HG03521 (cell line): ENCODE results near the gene SORCS2.

Experiments used
- ATAC-seq: cut with Tn5 transposase; IDR thresholded peaks from one replicate; pipeline ENCODE4 v1.9.1; 2021; ENCODE audit warnings: mild to moderate bottlenecking, moderate library complexity; ENCODE audit not compliant: unreplicated experiment

Gene SORCS2

DNA sequence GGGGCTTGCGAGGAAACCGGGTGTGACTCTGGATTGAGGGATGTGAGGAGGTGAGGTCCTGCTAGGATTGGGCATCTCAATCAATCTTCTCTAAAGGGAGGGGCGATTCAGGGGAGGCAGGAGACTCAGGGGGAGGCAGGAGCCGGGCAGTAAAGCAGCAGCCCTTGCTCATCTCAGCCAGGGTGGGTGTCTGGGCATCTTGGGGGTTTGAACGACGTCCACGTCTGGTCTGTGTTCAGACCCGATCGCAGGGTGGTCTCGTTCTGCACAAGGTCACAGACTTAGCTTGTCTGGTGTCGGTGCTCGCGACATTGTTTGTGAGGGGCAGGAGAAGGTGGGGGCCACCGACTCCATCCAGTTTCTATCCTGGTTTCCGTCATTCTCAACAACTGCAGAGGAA is 473.7 kb downstream of the SORCS2 start:
- no peak for ATAC-seq

DNA sequence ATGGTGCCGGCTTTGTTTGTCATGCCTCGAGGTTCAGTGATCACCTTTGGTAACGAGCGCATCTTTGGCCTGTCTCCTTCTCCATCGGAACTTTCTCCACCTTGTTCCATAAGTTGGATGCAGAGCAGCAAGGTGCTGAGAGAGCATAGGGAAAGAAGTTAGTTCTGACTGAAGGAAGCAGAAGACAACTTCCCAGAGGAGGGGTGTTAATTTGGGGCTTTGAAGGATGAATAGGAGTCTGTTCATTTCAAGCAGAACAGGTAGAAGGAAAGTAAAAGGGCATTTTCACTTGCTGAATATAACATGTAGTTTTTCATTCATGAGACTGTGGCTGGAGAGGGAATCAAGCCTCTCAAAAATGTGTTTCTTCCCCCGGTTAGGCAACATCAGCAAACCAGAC is 474.4 kb downstream of the SORCS2 start:
- ATAC-seq = no peak

DNA sequence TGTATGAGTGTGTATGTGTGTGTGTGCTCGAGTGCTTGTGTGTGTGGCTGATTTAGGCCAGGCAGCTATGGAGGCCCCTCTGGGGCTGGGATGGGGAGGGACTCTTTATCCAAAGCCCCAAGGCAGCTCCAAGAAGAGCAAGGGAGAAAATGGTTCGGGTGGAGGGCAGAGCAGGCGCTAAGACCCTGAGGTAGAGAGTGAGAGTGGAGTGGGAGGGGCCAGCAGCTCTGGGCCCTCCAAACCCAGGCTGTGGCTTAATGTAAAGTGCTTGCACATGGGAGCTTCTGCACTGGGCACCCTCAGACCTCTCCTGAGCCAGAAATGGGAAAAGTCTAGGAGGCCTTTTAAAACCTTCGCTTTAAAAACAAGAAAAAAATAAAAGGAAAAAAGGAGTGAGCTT is 475.9 kb downstream of the SORCS2 start:
- no peak for ATAC-seq

DNA sequence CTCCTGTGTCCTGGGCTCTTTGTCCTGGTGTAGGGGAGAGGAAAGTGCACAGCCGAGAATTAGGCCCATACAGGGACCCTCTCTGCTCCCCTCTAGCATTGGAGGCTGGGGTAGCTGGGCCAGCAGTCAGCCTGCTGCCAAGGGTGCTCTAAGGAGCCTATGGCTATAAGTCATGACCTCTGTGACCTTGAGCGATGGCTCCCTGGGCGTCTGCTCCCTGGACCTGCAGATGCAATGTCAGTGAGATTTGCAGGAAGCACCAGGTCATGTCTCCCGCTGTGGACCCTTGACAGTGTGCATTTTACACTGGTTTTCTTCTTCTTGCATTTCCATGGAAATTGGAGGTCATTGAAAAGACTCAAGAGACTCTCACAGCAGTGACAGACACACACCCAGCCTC is 476.5 kb downstream of the SORCS2 start:
- no peak for ATAC-seq

DNA sequence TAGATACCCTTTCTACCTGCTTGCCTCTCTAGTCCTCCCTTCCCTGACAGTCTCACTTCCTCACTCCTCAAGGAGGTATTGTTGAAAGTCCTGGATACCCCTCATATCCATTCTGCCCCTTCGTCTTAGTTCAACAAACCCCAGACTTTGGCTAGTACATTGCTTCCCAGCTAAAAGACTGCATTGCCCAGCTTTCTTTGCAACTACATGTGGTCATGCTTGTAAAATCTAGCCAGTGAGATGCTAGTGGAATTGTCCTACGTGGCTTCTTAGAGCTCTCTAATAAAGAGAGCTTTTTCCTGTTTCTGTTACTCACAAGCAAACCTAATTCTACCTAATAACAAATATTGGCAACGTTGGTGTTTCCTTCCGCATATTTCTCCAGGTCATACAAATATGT is 480.3 kb downstream of the SORCS2 start:
- no peak for ATAC-seq

DNA sequence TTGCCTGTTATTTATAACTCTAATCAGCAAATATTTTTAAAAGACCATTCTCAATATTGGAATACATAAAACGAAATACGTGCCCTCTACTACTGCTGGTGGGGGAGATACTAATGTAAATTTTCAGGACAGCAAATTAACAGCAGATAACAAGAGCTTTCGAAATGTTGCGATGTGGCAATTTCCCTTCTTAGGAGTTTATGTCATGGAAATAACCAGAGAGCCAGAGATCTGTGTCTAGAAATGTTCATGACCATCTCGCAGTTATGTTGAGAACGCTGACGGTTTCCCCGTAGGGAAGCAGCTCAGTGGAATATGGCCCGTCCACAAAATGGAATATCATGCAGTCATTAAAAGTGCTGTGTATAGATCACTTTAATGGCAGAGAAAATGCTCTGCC is 480.8 kb downstream of the SORCS2 start:
- ATAC-seq = no peak

DNA sequence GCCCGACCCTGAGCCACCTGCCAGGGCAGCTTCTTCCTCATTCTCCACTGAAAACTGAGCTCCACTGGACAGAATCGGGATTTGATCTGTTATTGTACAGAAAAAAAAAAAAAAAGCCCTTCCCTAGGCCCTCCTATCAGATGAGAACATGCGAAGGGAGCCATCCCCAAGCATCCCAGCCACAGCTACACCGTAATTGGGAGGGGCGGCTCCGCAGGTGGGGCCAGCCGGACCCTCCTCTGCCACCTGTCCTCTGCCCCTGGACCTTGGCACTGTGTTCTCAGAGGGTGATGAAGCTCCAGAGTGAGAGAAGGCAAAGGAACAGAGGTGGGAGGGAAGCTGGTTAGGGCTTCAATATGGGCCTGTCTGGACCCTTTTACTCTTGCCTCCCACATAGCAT is 482.4 kb downstream of the SORCS2 start:
- no peak for ATAC-seq

DNA sequence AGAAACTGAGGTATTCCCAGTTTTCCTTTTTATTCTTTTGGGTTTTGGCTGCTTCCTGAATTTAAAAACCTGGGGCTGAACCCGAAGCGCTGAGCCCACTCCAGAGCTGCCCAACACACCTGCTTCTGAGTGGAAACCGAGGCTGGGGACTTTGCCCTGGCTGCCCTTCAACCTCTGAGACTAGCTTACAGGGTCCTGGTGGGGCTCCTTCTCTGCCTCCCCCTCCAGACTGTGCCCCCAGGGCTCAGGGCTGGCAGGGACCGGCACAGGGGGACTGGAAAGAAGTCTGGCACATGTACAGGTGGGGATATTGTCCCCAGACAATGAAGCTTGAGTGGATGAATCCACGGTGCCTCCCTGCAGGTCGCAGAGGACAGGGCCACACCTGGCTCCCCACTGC is 482.8 kb downstream of the SORCS2 start:
- no peak for ATAC-seq

DNA sequence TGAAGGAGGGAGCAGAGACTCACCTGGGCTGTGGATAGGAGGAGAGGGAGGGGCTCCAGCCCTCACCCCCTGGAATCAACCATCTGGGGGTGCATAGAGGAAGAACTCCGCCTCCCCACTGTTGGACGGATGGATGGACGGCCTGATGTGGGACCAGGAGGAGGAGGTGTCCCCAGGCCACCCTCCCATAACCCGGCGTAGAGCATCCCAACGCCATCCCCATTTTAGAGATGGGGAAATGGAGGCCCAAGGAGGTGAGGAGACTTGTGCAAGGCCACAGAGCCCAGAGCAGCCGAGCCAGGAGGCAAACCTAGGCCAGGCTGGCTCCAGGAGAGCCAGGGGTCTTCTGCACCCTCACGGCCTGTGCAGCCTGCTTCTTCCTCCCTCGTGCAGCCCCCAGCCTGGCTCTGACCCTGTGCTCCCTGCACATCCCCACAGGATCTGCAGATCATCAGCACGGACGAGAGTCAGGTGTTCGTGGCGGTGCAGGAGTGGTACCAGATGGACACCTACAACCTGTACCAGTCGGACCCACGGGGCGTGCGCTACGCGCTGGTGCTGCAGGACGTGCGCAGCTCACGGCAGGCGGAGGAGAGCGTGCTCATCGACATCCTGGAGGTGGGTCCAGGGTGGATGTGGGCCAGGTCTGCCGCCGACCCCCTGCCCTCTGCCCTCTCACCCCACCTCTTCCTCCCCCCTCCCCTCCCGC is 483.4 kb downstream of the SORCS2 start:
- no peak for ATAC-seq

DNA sequence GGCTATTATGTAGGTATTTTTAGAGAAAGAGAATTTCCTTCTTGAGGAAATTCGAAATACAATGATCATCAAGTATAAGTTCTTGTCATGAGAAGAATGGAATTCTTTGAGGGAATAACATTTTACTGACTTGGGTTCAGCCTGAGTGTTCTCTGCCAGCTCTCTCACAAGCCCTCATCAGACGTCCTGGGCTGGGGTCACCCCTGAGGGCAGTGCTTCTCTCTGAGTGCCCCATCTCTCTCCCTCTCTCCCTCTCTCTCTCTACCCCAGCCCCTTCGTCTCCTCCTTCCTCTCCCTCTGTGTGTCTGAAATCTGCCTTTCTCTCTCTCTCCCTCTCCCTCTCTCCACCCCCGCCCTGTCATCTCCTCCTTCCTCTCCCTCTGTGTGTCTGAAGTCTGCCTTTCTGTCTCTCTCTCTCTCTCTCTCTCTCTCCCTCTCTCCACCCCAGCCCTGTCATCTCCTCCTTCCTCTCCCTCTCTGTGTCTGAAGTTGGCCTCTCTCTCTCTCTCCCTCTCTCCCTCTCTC is 484.1 kb downstream of the SORCS2 start:
- no peak for ATAC-seq

DNA sequence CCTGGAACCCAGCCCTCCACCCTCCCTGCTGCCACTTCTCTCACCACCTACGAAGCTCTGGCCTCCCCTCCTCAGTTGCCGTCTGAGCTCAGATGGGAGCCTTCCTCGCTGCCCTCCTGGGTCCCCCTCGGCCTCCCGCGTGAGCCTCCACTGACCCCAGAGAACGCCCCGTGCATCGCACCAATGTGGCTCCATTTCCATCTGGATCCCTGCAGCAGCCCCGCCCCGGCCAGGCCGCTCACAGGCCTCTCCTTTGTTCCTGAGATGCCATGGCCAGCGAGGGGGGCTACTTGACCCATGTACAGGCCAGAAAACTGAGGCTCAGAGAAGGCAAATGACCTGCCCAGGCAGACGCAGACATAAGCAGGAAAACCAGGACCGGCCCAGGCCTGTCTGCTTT is 484.7 kb downstream of the SORCS2 start:
- ATAC-seq = no peak

DNA sequence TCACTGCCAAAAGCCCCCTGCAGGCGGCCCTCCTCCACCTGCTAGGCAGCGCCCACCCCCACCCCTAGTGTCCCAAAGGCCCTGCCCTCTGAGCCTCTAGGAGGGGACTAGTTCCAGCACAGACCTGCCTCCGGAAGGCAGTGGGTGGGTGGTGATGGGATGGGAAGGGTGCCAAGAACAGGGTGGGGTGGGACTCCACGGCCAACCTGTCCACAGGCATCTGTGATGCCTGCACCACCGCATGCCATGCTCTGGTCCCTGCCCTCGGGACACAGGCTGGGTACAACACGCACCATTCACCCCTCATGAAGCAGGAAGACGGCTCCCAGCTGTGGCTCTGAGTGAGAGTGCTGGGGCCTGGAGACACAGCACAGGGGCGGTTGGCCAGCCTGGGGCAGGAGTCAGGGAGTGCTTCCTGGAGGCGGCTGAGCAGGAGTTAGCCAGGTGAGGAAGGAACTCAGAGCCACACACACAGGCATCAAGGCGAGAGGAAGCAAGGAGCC is 485.5 kb downstream of the SORCS2 start:
- ATAC-seq = no peak

DNA sequence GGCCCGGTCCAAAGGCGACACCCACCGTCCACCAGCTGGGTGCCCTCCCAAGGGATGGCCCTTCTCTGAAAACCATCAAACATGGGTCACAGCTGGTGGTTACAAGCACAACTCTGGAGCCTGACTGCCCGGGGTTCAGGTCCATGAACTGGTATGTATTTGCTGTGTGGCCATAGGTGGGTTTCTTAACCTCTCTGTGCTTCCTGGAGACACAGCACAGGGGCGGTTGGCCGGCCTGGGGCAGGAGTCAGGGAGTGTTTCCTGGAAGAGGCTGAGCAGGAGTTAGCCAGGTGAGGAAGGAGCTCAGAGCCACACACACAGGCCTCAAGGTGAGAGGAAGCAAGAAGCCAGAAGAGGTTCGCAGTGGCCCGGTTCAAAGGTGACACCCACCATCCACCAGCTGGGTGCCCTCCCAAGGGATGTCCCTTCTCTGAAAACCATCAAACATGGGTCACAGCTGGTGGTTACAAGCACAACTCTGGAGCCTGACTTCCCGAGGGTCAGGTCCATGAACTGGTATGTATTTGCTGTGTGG is 486.0 kb downstream of the SORCS2 start:
- ATAC-seq = no peak

DNA sequence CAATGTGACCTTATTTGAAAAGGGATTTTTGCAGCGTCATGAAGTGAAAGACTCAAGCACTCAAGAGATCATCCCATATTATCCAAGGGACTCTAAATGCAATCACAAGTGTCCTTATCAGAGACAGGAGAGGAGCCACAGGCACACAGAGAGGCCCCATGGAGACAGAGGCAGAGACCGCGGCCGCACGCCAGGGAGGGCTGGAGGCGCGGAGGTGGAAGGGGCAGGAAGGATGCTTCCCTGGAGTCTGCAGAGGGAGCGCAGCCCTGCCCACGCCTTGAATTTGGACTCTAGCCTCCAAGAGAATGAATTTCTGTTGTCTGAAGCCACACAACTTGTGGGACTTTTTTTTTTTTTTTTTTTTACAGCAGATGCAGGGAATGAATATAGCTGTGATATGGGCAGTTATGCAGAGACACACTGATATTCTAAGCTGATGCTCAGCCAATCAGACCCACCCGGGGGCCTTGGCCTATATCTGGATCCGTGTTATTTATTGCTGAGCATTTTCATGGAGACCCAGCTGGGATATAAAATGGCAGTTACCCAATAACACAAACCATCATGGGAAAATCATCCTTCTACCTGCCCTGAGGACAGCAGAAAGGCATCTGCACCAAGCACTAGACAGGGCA is 487.2 kb downstream of the SORCS2 start:
- ATAC-seq = no peak

DNA sequence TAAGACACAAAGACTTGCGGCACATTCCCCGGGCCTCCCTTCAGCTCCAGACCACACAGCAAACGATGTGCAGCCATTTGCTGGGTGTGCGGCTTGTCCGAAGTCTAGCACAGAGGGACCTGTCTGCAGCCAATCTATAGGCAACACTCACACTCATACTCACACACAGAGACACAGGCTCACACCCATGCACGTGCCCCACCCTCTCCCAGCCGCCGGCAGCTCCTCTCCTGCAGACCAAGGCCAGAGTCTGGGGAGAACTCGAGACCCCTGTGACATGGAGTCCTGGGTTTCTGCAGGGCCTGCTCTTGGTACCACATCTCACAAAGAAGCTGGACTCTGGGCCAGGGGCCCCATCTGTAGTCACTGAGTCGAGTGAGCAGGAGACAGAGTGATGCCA is 487.8 kb downstream of the SORCS2 start:
- no peak for ATAC-seq

DNA sequence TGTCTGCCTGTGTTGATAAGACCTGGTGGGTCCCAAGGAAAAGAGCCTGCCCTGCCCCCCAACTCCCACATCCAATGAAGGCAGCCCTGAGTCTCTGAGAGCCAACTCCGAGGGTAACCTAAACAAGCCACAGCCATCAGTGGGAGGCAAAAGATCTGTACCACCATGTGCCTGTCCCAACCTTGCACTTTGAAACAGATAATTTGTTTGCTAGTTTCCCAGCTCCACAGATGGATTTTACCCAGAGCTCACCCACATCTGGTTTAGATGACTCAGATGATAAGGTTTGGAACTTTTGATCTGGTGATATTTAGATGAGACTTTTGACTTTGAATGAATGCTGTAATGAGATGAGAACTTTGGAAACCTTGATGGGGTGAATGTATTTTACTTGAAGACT is 488.4 kb downstream of the SORCS2 start:
- ATAC-seq = no peak

DNA sequence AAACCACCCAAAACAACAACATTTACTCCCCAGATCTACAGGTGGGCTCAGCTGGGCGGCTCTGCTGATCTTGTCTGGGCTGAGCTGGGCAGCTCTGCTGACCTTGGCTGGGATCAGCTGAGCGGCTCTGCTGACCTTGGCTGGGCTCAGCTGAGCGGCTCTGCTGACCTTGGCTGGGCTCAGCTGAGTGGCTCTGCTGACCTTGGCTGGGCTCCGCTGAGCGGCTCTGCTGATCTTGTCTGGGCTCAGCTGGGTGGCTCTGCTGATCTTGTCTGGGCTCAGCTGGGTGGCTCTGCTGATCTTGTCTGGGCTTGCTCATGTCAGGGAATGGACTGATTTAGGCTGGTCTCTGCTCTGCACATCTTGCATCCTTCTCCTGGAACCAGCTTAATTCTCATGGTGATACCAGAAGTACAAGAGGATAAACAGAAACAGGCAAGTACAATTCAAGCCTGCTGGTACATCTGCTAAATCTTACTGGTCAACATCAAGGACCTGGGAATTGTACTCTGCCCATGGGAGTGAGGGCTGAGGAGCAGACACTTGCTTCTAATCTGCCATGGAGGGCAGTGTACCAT is 490.9 kb downstream of the SORCS2 start:
- no peak for ATAC-seq

DNA sequence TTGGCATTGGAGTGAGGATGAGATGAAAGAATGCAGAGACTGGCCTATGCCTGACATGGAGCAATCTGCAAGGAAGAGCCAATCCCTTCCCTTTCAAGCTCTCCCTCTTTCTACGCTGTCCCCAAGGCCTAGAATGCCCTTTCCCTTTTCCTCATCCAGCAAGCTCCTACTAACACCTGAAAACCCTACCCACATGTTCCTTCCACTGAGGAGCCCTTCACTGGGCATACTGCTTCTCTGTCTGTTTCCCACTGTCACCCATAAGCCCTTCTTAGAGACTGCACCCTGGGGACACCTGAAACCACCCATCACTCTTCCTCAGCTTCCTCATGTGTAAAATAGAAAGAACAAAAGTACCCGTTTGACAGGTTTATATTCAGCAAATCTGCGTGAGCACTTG is 492.0 kb downstream of the SORCS2 start:
- no peak for ATAC-seq

DNA sequence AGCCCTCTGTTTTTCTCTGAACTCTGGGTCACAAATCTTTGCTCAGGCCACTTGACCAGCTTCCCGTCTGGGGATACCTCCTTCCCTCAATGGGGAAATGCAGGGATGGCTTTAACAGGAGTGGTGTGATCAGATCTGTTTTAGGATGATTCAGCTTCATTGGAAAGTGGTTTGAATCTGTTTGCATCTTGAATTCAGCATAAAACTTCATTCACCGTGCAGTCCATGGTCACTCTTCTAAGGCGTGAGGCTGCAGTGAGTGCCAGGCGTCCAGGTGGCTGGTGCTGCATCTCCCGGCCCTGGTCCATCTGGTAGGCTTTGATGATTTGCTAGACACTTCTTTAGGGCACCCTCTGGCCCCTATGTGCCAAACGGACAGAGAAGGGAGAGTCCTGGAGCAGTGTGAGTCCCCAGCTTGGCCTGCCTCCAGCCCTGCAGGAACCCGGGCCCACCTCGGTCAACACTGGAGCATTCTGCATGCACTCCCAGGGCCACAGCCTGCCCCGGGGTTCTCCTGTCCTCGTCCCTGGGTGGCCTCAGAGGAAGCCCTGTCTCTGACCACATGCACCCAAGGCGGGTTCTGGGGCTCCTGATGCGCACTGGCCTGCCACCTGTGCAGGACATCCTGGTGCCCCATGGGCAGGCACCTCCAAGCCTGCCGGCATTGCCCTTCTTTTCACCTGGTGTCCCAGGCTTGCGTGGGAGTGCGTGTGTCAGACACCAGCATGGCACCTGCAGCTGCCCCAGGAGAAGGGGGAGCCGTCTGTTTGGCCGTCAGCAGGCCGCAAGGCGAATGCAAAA is 493.9 kb downstream of the SORCS2 start:
- no peak for ATAC-seq

DNA sequence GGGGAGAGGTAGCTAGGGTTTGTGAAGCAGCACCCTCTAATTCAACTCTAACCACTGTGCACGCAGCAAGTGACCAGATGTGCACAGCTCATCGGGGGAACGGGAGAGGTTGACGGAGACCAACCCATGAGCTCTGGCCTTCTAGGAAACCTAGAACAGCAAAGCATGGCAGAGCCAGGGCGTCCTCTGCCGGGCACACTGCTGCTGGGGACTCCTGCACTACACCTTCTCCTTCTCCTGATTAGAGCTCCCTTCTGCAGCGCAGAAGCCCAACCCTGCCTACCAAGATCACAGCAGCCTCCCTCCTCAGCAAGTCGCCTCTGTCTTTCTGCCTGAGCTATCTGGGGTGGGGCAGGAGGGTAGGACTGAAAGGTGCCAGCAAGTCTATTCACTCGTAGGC is 494.7 kb downstream of the SORCS2 start:
- ATAC-seq = no peak

DNA sequence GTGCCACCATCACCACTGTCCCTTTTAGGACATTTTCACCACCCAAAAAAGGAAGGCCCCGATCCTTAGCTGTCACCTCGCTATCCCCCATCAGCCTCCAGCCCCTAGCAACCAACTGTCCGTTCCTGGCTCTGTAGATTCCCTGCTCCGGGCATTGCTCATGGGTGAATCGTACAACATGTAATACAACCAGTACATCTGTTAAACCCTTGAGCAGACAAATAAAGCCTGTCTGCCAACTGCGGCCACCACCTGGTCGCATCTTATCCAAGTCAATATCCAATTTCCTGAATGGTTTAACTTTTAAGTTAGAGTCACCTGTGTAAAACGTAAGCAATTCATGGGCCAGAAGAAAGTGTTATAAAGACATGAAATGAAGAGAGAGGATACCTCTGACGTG is 495.5 kb downstream of the SORCS2 start:
- no peak for ATAC-seq
